A673 (cell line): ENCODE measurements around the gene RNH1. TPM values are rescaled to one million over a fixed set of nuclear protein-coding genes. Genes with fewer than 3 reads are reported as not detected.

Experiments
- BruUV-seq: library from RNA; stranded (reverse); fragments of 400-500 nt; replicated peaks from 2 replicates; lab custom pipeline; 2021; lab: Mats Ljungman, UMichigan
- CTCF ChIA-PET: fragments of 300-600 bp; sonication (Branson Sonifier 250); formaldehyde crosslinking; loops from one replicate; lab custom pipeline; 2022; ENCODE audit warnings: antibody characterized with exemption; lab: Charles Lee
- POLR2A ChIA-PET: fragments of 300-600 bp; sonication (Branson Sonifier 250); formaldehyde crosslinking; loops from one replicate; lab custom pipeline; 2022; ENCODE audit warnings: antibody characterized with exemption; ENCODE audit not compliant: low non-redundant PET; lab: Charles Lee
- DNase-seq: peaks from one replicate; pipeline ENCODE4 v3.0.0-alpha.2; 2015; ENCODE audit warnings: low spot score
- H3K27ac ChIP-seq: fragments of 200-600 bp; sonication (generic); 2 replicates; pipeline ENCODE4 v1.5.1; 2016; ENCODE audit warnings: mixed run types, low read depth, mild to moderate bottlenecking, mixed read lengths, antibody characterized with exemption, low read length; ENCODE audit not compliant: poor library complexity, severe bottlenecking
- H3K27me3 ChIP-seq: fragments of 200-600 bp; sonication (generic); replicated peaks from 2 replicates; pipeline ENCODE4 v1.6.1; 2017; ENCODE audit warnings: mixed run types, low read depth, mild to moderate bottlenecking, mixed read lengths, antibody characterized with exemption, low read length; ENCODE audit not compliant: insufficient read depth, poor library complexity
- H3K36me3 ChIP-seq: fragments of 200-600 bp; sonication (generic); 2 replicates; pipeline ENCODE4 v1.6.1; 2016; ENCODE audit warnings: mixed run types, mild to moderate bottlenecking, mixed read lengths, antibody characterized with exemption, low read length; ENCODE audit not compliant: insufficient read depth, poor library complexity, severe bottlenecking
- H3K4me1 ChIP-seq: fragments of 200-600 bp; sonication (generic); 2 replicates; pipeline ENCODE4 v1.6.1; 2017; ENCODE audit warnings: mixed run types, mild to moderate bottlenecking, mixed read lengths, antibody characterized with exemption, low read length; ENCODE audit not compliant: insufficient read depth, poor library complexity, severe bottlenecking
- H3K4me3 ChIP-seq: fragments of 200-600 bp; sonication (generic); 2 replicates; pipeline ENCODE4 v1.5.1; 2016; ENCODE audit warnings: low read depth, mixed run types, mild to moderate bottlenecking, mixed read lengths, low read length; ENCODE audit not compliant: poor library complexity, severe bottlenecking
- H3K9me3 ChIP-seq: fragments of 200-600 bp; sonication (generic); 2 replicates; pipeline ENCODE4 v1.6.1; 2016; ENCODE audit warnings: mixed run types, low read depth, mild to moderate bottlenecking, mixed read lengths, antibody characterized with exemption, low read length; ENCODE audit not compliant: poor library complexity, severe bottlenecking
- EZH2 ChIP-seq: fragments of 200-600 bp; sonication (generic); IDR thresholded peaks from 2 replicates; pipeline ENCODE4 v1.6.1; 2017; ENCODE audit warnings: borderline replicate concordance, low read depth, mild to moderate bottlenecking, mixed read lengths, antibody characterized with exemption, low read length; ENCODE audit not compliant: poor library complexity, severe bottlenecking
- intact Hi-C: fragments of 100-400 bp; cut with micrococcal nuclease; formaldehyde crosslinking; loops from one replicate; pipeline ENCODE4 v1.10.0; 2022; ENCODE audit not compliant: unreplicated experiment
- total RNA-seq: library from RNA; stranded (reverse); gene quantifications from 2 replicates; pipeline ENCODE4 v1.2.3, GENCODE V29; 2021
- TF ChIP-seq, protein P1 (sequence below): fragments of 300-800, 200-600 bp; sonication (generic); conservative IDR thresholded peaks from 2 replicates; pipeline ENCODE4 v1.5.1; 2017; ENCODE audit warnings: low read depth, mild to moderate bottlenecking, antibody characterized with exemption, low read length, moderate library complexity, mixed read lengths

RNH1 gene
- total RNA-seq, 1 experiment from 2014 or later = 95.4 TPM

DNA sequence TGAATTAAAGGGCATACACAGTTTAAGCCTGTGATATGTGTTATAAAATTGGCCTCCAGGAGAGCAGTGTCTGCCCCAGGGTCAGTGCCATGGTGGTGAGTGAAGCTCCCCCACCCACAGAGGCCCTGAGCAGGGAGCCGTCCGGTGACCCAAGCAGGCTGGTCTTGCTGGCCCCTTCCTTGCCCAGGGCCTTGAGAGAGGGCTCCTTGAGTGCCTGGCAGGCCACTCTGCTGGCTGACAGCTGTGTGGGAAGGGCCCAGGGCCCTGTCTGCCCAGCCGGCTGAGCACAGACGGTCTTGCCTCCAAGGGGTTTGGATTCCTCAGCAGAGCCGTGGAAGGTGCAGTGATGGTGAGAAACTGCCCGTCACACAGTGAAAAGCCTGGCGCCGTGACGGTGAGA, 31.1 kb downstream of the RNH1 start:
- intact Hi-C loops = no loop called here
- Histone ChIP-seq H3K36me3 (no peaks in the 10 kb centered on the region), H3K27me3 (no peaks in the 10 kb centered on the region), H3K4me3 (no peak overlapping the region), H3K27ac (no peak overlapping the region), H3K9me3 (no peaks in the 10 kb centered on the region), H3K4me1 (no peaks in the 10 kb centered on the region)
- CTCF ChIA-PET = no interaction called here
- no peak for TF ChIP-seq EZH2
- TF ChIP-seq, protein P1, sequence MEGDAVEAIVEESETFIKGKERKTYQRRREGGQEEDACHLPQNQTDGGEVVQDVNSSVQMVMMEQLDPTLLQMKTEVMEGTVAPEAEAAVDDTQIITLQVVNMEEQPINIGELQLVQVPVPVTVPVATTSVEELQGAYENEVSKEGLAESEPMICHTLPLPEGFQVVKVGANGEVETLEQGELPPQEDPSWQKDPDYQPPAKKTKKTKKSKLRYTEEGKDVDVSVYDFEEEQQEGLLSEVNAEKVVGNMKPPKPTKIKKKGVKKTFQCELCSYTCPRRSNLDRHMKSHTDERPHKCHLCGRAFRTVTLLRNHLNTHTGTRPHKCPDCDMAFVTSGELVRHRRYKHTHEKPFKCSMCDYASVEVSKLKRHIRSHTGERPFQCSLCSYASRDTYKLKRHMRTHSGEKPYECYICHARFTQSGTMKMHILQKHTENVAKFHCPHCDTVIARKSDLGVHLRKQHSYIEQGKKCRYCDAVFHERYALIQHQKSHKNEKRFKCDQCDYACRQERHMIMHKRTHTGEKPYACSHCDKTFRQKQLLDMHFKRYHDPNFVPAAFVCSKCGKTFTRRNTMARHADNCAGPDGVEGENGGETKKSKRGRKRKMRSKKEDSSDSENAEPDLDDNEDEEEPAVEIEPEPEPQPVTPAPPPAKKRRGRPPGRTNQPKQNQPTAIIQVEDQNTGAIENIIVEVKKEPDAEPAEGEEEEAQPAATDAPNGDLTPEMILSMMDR = no peak
- POLR2A ChIA-PET = no interaction called here
- no TSS peak for BruUV-seq
- DNase-seq = no peak

DNA sequence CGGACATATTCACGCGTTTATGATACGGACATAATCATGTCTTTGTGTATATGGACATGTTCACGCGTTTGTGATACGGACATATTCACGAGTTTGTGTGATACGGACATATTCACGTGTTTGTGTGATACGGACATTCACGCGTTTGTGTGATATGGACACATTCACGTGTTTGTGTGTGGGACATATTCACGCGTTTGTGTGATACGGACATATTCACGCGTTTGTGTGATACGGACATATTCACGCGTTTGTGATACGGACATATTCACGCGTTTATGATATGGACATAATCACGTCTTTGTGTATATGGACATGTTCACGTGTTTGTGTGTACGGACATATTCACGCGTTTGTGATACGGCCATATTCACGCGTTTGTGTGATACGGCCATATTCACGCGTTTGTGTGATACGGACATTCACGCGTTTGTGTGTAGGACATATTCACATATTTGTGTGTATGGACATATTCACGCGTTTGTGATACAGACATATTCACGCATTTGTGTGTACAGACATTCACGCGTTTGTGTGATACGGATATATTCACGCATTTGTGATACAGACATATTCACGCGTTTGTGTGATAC, 32.0 kb downstream of the RNH1 start:
- H3K9me3 ChIP-seq = no peaks in the 10 kb centered on the region
- intact Hi-C loops = no loop called here
- TF ChIP-seq, protein P1 = no peak
- no peak for TF ChIP-seq EZH2
- H3K4me3 ChIP-seq = no peak overlapping the region
- no peaks in the 10 kb centered on the region for H3K36me3 ChIP-seq
- CTCF ChIA-PET = no interaction called here
- H3K27ac ChIP-seq = no peak overlapping the region
- POLR2A ChIA-PET = no interaction called here
- no peaks in the 10 kb centered on the region for H3K27me3 ChIP-seq
- no TSS peak for BruUV-seq
- no peak for DNase-seq
- peaks cover under 1% of the 10 kb centered on the region for H3K4me1 ChIP-seq

DNA sequence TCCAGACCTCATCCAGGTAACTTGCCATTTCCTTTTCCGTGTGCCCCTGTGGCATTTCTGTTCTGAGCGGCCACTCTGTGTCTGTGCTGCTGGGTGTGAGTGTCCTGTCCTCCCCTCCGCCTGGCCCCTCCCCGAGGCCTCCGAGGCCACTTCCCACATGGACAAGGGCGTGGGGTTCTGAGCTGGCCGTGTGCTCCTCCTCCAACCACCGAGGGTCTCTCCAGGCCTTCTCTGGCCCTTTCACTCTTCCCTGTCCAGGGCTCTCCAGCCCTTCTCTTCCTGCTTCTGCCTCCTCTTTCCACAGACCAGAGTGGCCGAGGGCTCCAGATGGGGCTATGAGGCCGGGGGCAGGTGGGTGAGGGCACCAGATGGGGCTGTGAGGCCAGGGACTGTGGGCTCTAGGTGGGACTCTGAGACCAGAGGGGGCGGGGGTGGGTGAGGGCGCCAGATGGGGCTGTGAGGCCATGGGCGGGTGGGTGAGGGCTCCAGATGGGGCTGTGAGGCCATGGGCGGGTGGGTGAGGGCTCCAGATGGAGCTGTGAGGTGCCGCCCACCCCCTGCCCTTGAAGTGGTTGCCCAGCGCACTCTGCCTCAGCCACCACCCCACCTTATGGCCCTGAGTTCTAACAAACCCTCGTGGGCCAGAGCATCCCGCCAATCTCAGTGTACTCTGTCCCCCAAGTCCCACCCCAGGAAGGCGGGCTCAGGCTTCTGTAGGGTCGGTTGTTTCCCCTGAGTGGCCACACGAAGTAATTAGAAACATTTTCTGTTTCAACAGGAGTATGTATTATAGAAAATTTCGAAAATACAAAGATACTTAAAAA, 32.9 kb downstream of the RNH1 start:
- no TSS peak for BruUV-seq
- no peak overlapping the region for H3K27ac ChIP-seq
- ChIA-PET CTCF (no interaction called here), POLR2A (no interaction called here)
- no peak for DNase-seq
- H3K36me3 ChIP-seq = no peaks in the 10 kb centered on the region
- no peaks in the 10 kb centered on the region for H3K27me3 ChIP-seq
- no peak for TF ChIP-seq EZH2
- TF ChIP-seq, protein P1 = no peak
- no peaks in the 10 kb centered on the region for H3K9me3 ChIP-seq
- H3K4me3 ChIP-seq = no peak overlapping the region
- intact Hi-C loops = no loop called here
- peaks cover 6% of the 10 kb centered on the region for H3K4me1 ChIP-seq
